Vagina (tissue), 2 donors: ENCODE results near the gene PIR. TPM values are rescaled to one million over a fixed set of nuclear protein-coding genes. Genes with fewer than 3 reads are reported as not detected.

Source experiments
- DNase-seq, 2 donors: peaks; one replicate each; pipeline ENCODE4 v3.0.0-alpha.2; 2017; ENCODE audit errors: extremely low spot score in 2 of 2
- H3K27ac ChIP-seq: fragments of 200-600 bp; sonication (generic); one replicate; pipeline ENCODE4 v1.5.1; 2019
- H3K27me3 ChIP-seq: fragments of 200-600 bp; sonication (generic); one replicate; pipeline ENCODE4 v1.5.1; 2019
- H3K36me3 ChIP-seq, 2 donors: fragments of 200-600 bp; sonication (generic); one replicate each; pipeline ENCODE4 v1.5.1; 2017 to 2019
- H3K4me1 ChIP-seq: fragments of 200-600 bp; sonication (generic); one replicate; pipeline ENCODE4 v1.5.1; 2019
- H3K4me3 ChIP-seq, 2 donors: fragments of 200-600 bp; sonication (generic); 1 replicate in 1 of 2; 2 replicates in 1 of 2; pipeline ENCODE4 v1.5.1; 2016 to 2019
- H3K9me3 ChIP-seq: fragments of 200-600 bp; sonication (generic); one replicate; pipeline ENCODE4 v1.5.1; 2019
- POLR2A ChIP-seq, 2 donors: fragments of 450-650 bp; IDR thresholded peaks; one replicate each; pipeline ENCODE4 v1.6.1; 2017; ENCODE audit warnings: antibody characterized with exemption in 2 of 2, mild to moderate bottlenecking in 2 of 2, moderate library complexity in 2 of 2
- POLR2AphosphoS5 ChIP-seq, 2 donors: sonication (generic); formaldehyde crosslinking; IDR thresholded peaks; one replicate each; pipeline ENCODE4 v1.9.0; 2017; ENCODE audit warnings: antibody characterized with exemption in 2 of 2, mild to moderate bottlenecking in 2 of 2, low read depth in 1 of 2; ENCODE audit not compliant: insufficient read depth in 1 of 2
- intact Hi-C: fragments of 100-400 bp; cut with DNase I; formaldehyde crosslinking; loops from one replicate; pipeline ENCODE4 v1.15.1; 2023
- total RNA-seq: library from RNA; depleted of rRNA; stranded (reverse); fragments of >200 nt; gene quantifications from one replicate; pipeline ENCODE4 v1.2.3, GENCODE V29; 2016
- TF ChIP-seq, protein P1 (sequence below), 3 experiments: fragments of 450-650 bp in 2 of 3; fragments of 200-600 bp in 1 of 3; sonication (generic) in 1 of 3; IDR thresholded peaks; one replicate each; pipeline ENCODE4 v1.5.1; 2017 to 2019; ENCODE audit warnings: antibody characterized with exemption in 3 of 3, mild to moderate bottlenecking in 2 of 3, moderate library complexity in 2 of 3

The PIR gene
- total RNA-seq, 1 donor from 2014 or later: 24.1 TPM

DNA sequence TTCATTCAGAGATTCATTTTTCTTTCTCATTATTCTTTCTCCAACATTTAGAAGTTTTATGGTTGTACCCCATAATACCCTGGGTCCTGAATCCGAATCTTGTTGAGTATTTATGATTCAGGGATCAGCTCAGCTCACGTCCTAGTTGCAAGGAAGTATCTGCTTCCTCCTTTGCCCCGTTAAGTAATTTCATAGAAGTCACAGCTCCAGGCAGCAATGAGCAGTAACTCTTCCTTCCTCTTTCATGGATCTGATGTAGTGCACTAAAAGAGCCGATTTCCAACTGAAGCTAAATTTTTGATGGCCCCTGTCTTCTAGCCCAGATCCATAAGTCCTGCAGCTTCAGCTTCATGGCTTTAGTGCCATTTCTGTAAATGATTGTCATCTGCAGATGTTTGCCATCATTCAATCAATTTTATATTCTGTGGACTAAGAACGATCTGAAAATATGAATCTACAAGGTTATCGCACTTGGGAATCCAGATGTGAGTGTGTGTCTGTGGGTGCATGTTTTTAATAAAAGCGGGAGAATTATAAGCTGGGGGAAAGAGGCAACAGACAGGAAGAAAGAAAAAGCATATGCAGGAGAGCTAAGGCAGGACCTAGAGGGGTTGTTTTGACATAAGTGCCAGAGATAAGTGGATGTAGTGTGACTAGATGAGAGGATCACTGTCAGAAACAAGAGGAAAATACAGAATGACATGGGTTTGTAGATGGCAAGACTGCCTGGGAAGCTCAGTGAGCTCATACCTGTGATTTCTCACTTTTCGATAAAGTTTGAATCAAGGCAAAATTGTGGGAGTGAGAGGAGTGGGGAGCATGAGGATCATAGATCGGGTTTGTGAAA, 126.4 kb downstream of the PIR start:
- intact Hi-C loops: no loop called here
- Histone ChIP-seq H3K36me3 (no peaks in the 10 kb centered on the region), H3K4me1 (no peaks in the 10 kb centered on the region), H3K9me3 (no peaks in the 10 kb centered on the region), H3K27ac (no peak overlapping the region), H3K4me3 (no peak overlapping the region), H3K27me3 (no peaks in the 10 kb centered on the region)
- DNase-seq: no peak
- TF ChIP-seq POLR2AphosphoS5 (IDR thresholded peaks at IDR 0.05; ENCODE audit: insufficient read depth in 1 of 2, low read depth in 1 of 2) (no peak), POLR2A (IDR thresholded peaks at IDR 0.05) (no peak)
- TF ChIP-seq, protein P1, sequence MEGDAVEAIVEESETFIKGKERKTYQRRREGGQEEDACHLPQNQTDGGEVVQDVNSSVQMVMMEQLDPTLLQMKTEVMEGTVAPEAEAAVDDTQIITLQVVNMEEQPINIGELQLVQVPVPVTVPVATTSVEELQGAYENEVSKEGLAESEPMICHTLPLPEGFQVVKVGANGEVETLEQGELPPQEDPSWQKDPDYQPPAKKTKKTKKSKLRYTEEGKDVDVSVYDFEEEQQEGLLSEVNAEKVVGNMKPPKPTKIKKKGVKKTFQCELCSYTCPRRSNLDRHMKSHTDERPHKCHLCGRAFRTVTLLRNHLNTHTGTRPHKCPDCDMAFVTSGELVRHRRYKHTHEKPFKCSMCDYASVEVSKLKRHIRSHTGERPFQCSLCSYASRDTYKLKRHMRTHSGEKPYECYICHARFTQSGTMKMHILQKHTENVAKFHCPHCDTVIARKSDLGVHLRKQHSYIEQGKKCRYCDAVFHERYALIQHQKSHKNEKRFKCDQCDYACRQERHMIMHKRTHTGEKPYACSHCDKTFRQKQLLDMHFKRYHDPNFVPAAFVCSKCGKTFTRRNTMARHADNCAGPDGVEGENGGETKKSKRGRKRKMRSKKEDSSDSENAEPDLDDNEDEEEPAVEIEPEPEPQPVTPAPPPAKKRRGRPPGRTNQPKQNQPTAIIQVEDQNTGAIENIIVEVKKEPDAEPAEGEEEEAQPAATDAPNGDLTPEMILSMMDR (IDR thresholded peaks at IDR 0.05): no peak

DNA sequence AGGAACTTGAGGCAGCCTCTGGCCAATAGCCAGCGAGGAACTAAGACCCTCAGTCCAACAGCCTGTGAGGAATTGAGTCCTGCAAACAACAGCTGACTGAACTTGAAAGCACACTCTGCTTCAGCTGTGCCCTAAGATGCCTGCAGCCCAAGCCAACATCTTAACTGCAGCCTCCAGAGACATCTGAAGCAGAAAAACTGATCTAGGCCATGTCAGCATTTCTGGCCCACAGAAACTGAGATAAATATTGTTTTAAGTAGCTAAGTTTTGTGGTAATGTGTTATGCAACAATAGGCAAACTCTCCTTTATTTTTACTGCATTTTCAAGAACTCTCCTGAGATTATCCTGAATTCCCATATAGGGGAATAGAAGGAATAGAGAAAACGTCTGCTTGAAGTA, 133.4 kb downstream of the PIR start:
- H3K36me3 ChIP-seq: no peaks in the 10 kb centered on the region
- TF ChIP-seq, protein P1 (IDR thresholded peaks at IDR 0.05): no peak
- H3K9me3 ChIP-seq: no peaks in the 10 kb centered on the region
- no peak for DNase-seq
- no peak overlapping the region for H3K4me3 ChIP-seq
- intact Hi-C loops: no loop called here
- no peak overlapping the region for H3K27ac ChIP-seq
- H3K27me3 ChIP-seq: no peaks in the 10 kb centered on the region
- H3K4me1 ChIP-seq: no peaks in the 10 kb centered on the region

DNA sequence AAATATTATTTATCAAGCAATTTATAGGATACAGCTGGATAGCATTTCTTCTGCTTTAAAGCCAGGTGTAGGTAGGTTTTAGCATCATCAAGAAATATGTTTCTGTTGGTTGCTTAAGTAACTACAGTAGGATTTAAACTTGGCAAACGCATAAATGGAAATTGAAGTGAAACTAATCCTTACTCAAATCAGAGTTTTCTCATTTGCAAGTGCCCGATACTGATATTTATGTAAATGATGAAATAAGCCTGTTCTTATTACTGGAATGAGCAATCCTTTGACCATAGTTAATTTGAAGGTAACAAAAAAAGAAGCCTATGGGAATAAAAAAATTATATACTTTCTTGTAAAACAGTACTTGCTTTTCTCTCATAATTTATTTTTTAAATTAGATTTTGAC, 134.6 kb downstream of the PIR start:
- TF ChIP-seq, protein P1 (IDR thresholded peaks at IDR 0.05): no peak
- TF ChIP-seq POLR2AphosphoS5 (IDR thresholded peaks at IDR 0.05; ENCODE audit: insufficient read depth in 1 of 2, low read depth in 1 of 2): no peak
- no peak for TF ChIP-seq POLR2A (IDR thresholded peaks at IDR 0.05)
- H3K4me1 ChIP-seq: no peaks in the 10 kb centered on the region
- no peaks in the 10 kb centered on the region for H3K27me3 ChIP-seq
- no peaks in the 10 kb centered on the region for H3K36me3 ChIP-seq
- intact Hi-C loops: loop anchor here (1.0 kb wide), 1 partner anchor 41 kb away; no protein-coding TSS in a partner anchor
- H3K4me3 ChIP-seq: no peak overlapping the region
- DNase-seq: no peak
- no peak overlapping the region for H3K27ac ChIP-seq
- no peaks in the 10 kb centered on the region for H3K9me3 ChIP-seq

DNA sequence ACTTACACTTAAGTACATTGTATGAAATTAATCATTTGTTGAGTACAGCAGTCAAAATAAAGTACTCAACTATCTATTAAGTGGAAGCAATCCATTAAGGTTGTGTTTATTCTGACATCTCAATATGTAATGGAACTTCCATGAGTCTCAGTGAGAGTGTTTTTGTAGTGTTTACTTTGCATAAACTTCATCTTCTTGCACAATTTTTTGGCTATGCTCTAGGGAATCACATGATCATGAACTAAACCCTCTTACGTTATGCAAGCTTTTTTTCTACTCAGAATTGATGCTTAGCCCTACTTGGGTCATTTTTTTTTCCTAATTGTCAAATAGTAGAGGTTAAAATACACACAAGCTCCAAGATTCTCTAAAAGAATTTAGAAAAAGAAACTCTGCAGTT, 136.7 kb downstream of the PIR start:
- Histone ChIP-seq H3K36me3 (no peaks in the 10 kb centered on the region), H3K4me1 (no peaks in the 10 kb centered on the region), H3K4me3 (no peak overlapping the region), H3K27ac (no peak overlapping the region), H3K9me3 (no peaks in the 10 kb centered on the region), H3K27me3 (no peaks in the 10 kb centered on the region)
- intact Hi-C loops: no loop called here
- DNase-seq: no peak
- TF ChIP-seq POLR2A (IDR thresholded peaks at IDR 0.05) (no peak), POLR2AphosphoS5 (IDR thresholded peaks at IDR 0.05; ENCODE audit: insufficient read depth in 1 of 2, low read depth in 1 of 2) (peak in 1 of 2 donors; percentile 64)
- TF ChIP-seq, protein P1 (IDR thresholded peaks at IDR 0.05): no peak

DNA sequence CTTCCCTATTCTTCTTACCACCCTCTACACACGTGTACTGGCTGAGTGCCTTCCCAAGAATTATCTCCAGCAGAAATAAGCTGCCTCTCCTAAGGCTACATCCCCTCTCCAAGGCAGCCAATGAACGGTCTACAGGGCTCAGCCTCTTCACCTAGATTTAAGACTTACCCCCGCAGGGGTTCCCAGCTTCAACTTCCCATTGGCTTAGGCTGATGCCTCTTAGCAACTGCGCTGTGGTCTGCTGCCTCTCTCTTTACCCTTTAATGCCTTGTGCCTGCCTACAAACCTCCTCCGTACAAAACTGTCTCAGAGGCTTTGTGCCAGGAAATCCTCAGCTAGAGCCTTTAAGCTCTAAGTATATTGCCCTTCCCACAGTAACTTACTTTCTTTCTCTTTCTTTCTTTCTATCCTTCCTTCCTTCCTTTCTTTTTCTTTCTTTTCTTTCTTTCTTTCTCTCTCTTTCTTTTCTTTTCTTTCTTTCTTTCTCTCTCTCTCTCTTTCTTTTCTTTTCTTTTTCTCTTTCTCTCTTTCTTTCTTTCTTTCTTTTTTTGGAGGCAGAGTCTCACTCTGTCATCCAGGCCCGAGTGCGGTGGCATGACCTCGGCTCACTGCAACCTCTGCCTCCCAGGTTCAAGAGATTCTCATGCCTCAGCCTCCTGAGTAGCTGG, 142.7 kb downstream of the PIR start:
- H3K27ac ChIP-seq: no peak overlapping the region
- H3K9me3 ChIP-seq: no peaks in the 10 kb centered on the region
- no peaks in the 10 kb centered on the region for H3K36me3 ChIP-seq
- intact Hi-C loops: loop anchor here (5.0 kb wide), 1 partner anchor 1403 kb away; no protein-coding TSS in a partner anchor
- TF ChIP-seq POLR2AphosphoS5 (IDR thresholded peaks at IDR 0.05; ENCODE audit: insufficient read depth in 1 of 2, low read depth in 1 of 2) (no peak), POLR2A (IDR thresholded peaks at IDR 0.05) (no peak)
- TF ChIP-seq, protein P1 (IDR thresholded peaks at IDR 0.05): no peak
- H3K4me1 ChIP-seq: no peaks in the 10 kb centered on the region
- H3K4me3 ChIP-seq: no peak overlapping the region
- H3K27me3 ChIP-seq: no peaks in the 10 kb centered on the region
- DNase-seq: no peak
